Stimulated activated naive B cell treated with anti-CD40 and anti-IgM and Interleukin-4, amounts not matched to agents 10 μg/mL and 1 μg/mL and 100 μg/mL, for 72 hours (primary cell): ENCODE results near the gene ZNRF1.

Source experiments
- ATAC-seq, 2 donors: fragments of 150-1000 bp; cut with Tn5 transposase; replicated peaks; 2 replicates each; pipeline ENCODE4 v1.10.0; 2021; ENCODE audit warnings: moderate library complexity in 1 of 2
- DNase-seq: peaks from one replicate; pipeline ENCODE4 v3.0.0; 2021
- H3K27ac Mint-ChIP-seq: one replicate; pipeline ENCODE4 v1.8.0; 2022; ENCODE audit warnings: mild to moderate bottlenecking, mixed read lengths
- H3K27me3 Mint-ChIP-seq, 2 donors: one replicate each; pipeline ENCODE4 v1.8.0; 2022; ENCODE audit warnings: mixed read lengths in 2 of 2
- H3K36me3 Mint-ChIP-seq, 2 donors: one replicate each; pipeline ENCODE4 v1.8.0; 2022; ENCODE audit warnings: mixed read lengths in 2 of 2, mild to moderate bottlenecking in 1 of 2
- H3K4me1 Mint-ChIP-seq, 2 donors: one replicate each; pipeline ENCODE4 v1.8.0; 2022; ENCODE audit warnings: mixed read lengths in 2 of 2, mild to moderate bottlenecking in 1 of 2
- H3K4me3 Mint-ChIP-seq, 2 donors: one replicate each; pipeline ENCODE4 v1.8.0; 2022; ENCODE audit warnings: mild to moderate bottlenecking in 2 of 2, mixed read lengths in 2 of 2, moderate library complexity in 1 of 2
- H3K9me3 Mint-ChIP-seq, 2 donors: one replicate each; pipeline ENCODE4 v1.8.0; 2022; ENCODE audit warnings: mixed read lengths in 2 of 2, mild to moderate bottlenecking in 1 of 2

ZNRF1 gene

GRCh38 chr16:75103994-75104393 is 105.2 kb downstream of the ZNRF1 start:
- DNase-seq = no peak
- Mint-ChIP-seq H3K36me3 (peaks cover 0 to 6% of the 10 kb centered on the region in 2 donors), H3K9me3 (peaks cover 1 to 5% of the 10 kb centered on the region in 2 donors), H3K27me3 (peaks cover 69 to 85% of the 10 kb centered on the region in 2 donors), H3K27ac (no peak overlapping the region), H3K4me3 (no peak overlapping the region), H3K4me1 (peaks cover 20 to 42% of the 10 kb centered on the region in 2 donors)
- ATAC-seq = no peak

GRCh38 chr16:75104836-75105235 is 106.0 kb downstream of the ZNRF1 start:
- Mint-ChIP-seq H3K36me3 (peaks cover 0 to 6% of the 10 kb centered on the region in 2 donors), H3K4me3 (no peak overlapping the region), H3K9me3 (peaks cover 1 to 5% of the 10 kb centered on the region in 2 donors), H3K27ac (no peak overlapping the region), H3K4me1 (peaks cover 22 to 42% of the 10 kb centered on the region in 2 donors), H3K27me3 (peaks cover 72 to 92% of the 10 kb centered on the region in 2 donors)
- no peak for ATAC-seq
- no peak for DNase-seq

GRCh38 chr16:75105306-75106061 is 106.7 kb downstream of the ZNRF1 start:
- no peak for DNase-seq
- Mint-ChIP-seq H3K4me3 (no peak overlapping the region), H3K9me3 (peaks cover 1 to 5% of the 10 kb centered on the region in 2 donors), H3K36me3 (peaks cover 0 to 6% of the 10 kb centered on the region in 2 donors), H3K27ac (no peak overlapping the region), H3K27me3 (peaks cover 72 to 92% of the 10 kb centered on the region in 2 donors), H3K4me1 (peaks cover 25 to 44% of the 10 kb centered on the region in 2 donors)
- ATAC-seq = peak; percentile 37 to 48

- H3K27me3 Mint-ChIP-seq = peaks cover 81 to 92% of the 10 kb centered on the region in 2 donors
- H3K4me3 Mint-ChIP-seq = no peak overlapping the region
- no peak overlapping the region for H3K27ac Mint-ChIP-seq
- ATAC-seq (no peak), DNase-seq (no peak)
- H3K4me1 Mint-ChIP-seq = peaks cover 33 to 55% of the 10 kb centered on the region in 2 donors
- peaks cover 0 to 6% of the 10 kb centered on the region in 2 donors for H3K36me3 Mint-ChIP-seq
- H3K9me3 Mint-ChIP-seq = peaks cover 1 to 5% of the 10 kb centered on the region in 2 donors
Measured at GRCh38 chr16:75106351-75107274, 107.8 kb downstream of the ZNRF1 start.

- no peak for ATAC-seq
- H3K9me3 Mint-ChIP-seq = peaks cover 1 to 5% of the 10 kb centered on the region in 2 donors
- no peak overlapping the region for H3K4me3 Mint-ChIP-seq
- peaks cover 38 to 64% of the 10 kb centered on the region in 2 donors for H3K4me1 Mint-ChIP-seq
- H3K27ac Mint-ChIP-seq = no peak overlapping the region
- peaks cover 83 to 92% of the 10 kb centered on the region in 2 donors for H3K27me3 Mint-ChIP-seq
- peaks cover 0 to 6% of the 10 kb centered on the region in 2 donors for H3K36me3 Mint-ChIP-seq
- DNase-seq = no peak
Measured at GRCh38 chr16:75107505-75107904, 108.7 kb downstream of the ZNRF1 start.

- DNase-seq = peak; percentile 59
- Mint-ChIP-seq H3K4me3 (peak overlapping the region; percentile 47 to 52), H3K4me1 (peaks cover 39 to 66% of the 10 kb centered on the region in 2 donors), H3K27ac (peak overlapping the region; percentile 52), H3K36me3 (peaks cover 0 to 4% of the 10 kb centered on the region in 2 donors), H3K9me3 (peaks cover under 1 to 4% of the 10 kb centered on the region in 2 donors), H3K27me3 (peaks cover 82 to 97% of the 10 kb centered on the region in 2 donors)
- peak; percentile 63 to 69 for ATAC-seq
Measured at GRCh38 chr16:75108792-75109731, 110.2 kb downstream of the ZNRF1 start.

GRCh38 chr16:75109732-75110243 is 111.0 kb downstream of the ZNRF1 start:
- H3K27ac Mint-ChIP-seq = no peak overlapping the region

GRCh38 chr16:75110637-75111513 is 112.1 kb downstream of the ZNRF1 start:
- H3K36me3 Mint-ChIP-seq = no peaks in the 10 kb centered on the region
- H3K27ac Mint-ChIP-seq = peak overlapping the region; percentile 38
- H3K4me1 Mint-ChIP-seq = peaks cover 36 to 54% of the 10 kb centered on the region in 2 donors
- no peaks in the 10 kb centered on the region for H3K9me3 Mint-ChIP-seq
- H3K4me3 Mint-ChIP-seq = peak overlapping the region; percentile 51 to 61
- peak; percentile 69 for DNase-seq
- H3K27me3 Mint-ChIP-seq = peaks cover 68 to 79% of the 10 kb centered on the region in 2 donors
- ATAC-seq = peak; percentile 70 to 75

More at GRCh38 chr16:75109732-75110243, 111.0 kb downstream of the ZNRF1 start:
- Mint-ChIP-seq H3K36me3 (no peaks in the 10 kb centered on the region), H3K9me3 (no peaks in the 10 kb centered on the region), H3K4me3 (peak overlapping the region; percentile 9 to 48), H3K27me3 (peaks cover 74 to 90% of the 10 kb centered on the region in 2 donors), H3K4me1 (peaks cover 39 to 65% of the 10 kb centered on the region in 2 donors)
- no peak for DNase-seq
- peak; percentile 29 to 40 for ATAC-seq

- Mint-ChIP-seq H3K9me3 (no peaks in the 10 kb centered on the region), H3K4me1 (peaks cover 35 to 51% of the 10 kb centered on the region in 2 donors), H3K27ac (peak overlapping the region; percentile 25), H3K27me3 (peaks cover 64 to 77% of the 10 kb centered on the region in 2 donors), H3K36me3 (no peaks in the 10 kb centered on the region), H3K4me3 (no peak overlapping the region)
- no peak for DNase-seq
- ATAC-seq = peak in 1 of 2 donors; percentile 44
Measured at GRCh38 chr16:75111514-75111940, 112.7 kb downstream of the ZNRF1 start.

- Mint-ChIP-seq H3K27me3 (peaks cover 60 to 77% of the 10 kb centered on the region in 2 donors), H3K36me3 (no peaks in the 10 kb centered on the region), H3K4me1 (peaks cover 35 to 53% of the 10 kb centered on the region in 2 donors), H3K27ac (peak overlapping the region; percentile 2), H3K4me3 (no peak overlapping the region), H3K9me3 (no peaks in the 10 kb centered on the region)
- DNase-seq (no peak), ATAC-seq (no peak)
Measured at GRCh38 chr16:75111961-75112733, 113.3 kb downstream of the ZNRF1 start.

- no peaks in the 10 kb centered on the region for H3K9me3 Mint-ChIP-seq
- peaks cover 35 to 53% of the 10 kb centered on the region in 2 donors for H3K4me1 Mint-ChIP-seq
- peak overlapping the region; percentile 56 for H3K27ac Mint-ChIP-seq
- peaks cover 55 to 75% of the 10 kb centered on the region in 2 donors for H3K27me3 Mint-ChIP-seq
- H3K36me3 Mint-ChIP-seq = no peaks in the 10 kb centered on the region
- no peak overlapping the region for H3K4me3 Mint-ChIP-seq
- ATAC-seq = no peak
- DNase-seq = no peak
Measured at GRCh38 chr16:75112734-75113491, 114.1 kb downstream of the ZNRF1 start.
